HepG2 (cell line): ENCODE results near the gene PHF13. TPM values are rescaled to one million over a fixed set of nuclear protein-coding genes. Genes with fewer than 3 reads are reported as not detected.
A peak's percentile ranks its signal among the peaks of the same experiment; 100 is the strongest.

Experiments
- CREB3 ChIP-seq: sonication (generic); formaldehyde crosslinking; IDR thresholded peaks from 2 replicates; pipeline ENCODE4 v1.5.0; 2020; ENCODE audit warnings: missing genetic modification reagents
- ELF1 ChIP-seq: sonication (generic); formaldehyde crosslinking; IDR thresholded peaks from 2 replicates; pipeline ENCODE4 v1.4.0; 2020; ENCODE audit warnings: missing genetic modification reagents
- FOXK1 ChIP-seq: sonication (generic); formaldehyde crosslinking; IDR thresholded peaks from 2 replicates; pipeline ENCODE4 v1.4.0; 2020; ENCODE audit warnings: low read depth, missing genetic modification reagents, borderline replicate concordance
- MXD4 ChIP-seq: IDR thresholded peaks from 2 replicates; pipeline ENCODE4 v1.6.1; 2016; ENCODE audit warnings: mild to moderate bottlenecking, missing biosample characterization, missing genetic modification reagents
- PRMT3 ChIP-seq: sonication (generic); formaldehyde crosslinking; IDR thresholded peaks from 2 replicates; pipeline ENCODE4 v1.8.1; 2022; ENCODE audit warnings: low read depth, mild to moderate bottlenecking, moderate library complexity, missing genetic modification reagents, borderline replicate concordance
- SKI ChIP-seq: fragments of 450-650 bp; IDR thresholded peaks from one replicate; pipeline ENCODE4 v1.6.1; 2018; ENCODE audit warnings: mild to moderate bottlenecking; ENCODE audit not compliant: partially characterized antibody
- ZNF33B ChIP-seq: sonication (generic); formaldehyde crosslinking; IDR thresholded peaks from 2 replicates; pipeline ENCODE4 v1.5.1; 2020; ENCODE audit warnings: mild to moderate bottlenecking, missing genetic modification reagents
- ZNF562 ChIP-seq: sonication (generic); formaldehyde crosslinking; IDR thresholded peaks from 2 replicates; pipeline ENCODE4 v1.8.0; 2022; ENCODE audit warnings: missing genetic modification reagents, borderline replicate concordance
- ZNF574 ChIP-seq: sonication (generic); formaldehyde crosslinking; IDR thresholded peaks from 2 replicates; pipeline ENCODE4 v1.4.0; 2020; ENCODE audit warnings: missing genetic modification reagents
- ZNF788 ChIP-seq: sonication (generic); formaldehyde crosslinking; IDR thresholded peaks from 2 replicates; pipeline ENCODE4 v1.5.0; 2020; ENCODE audit warnings: mild to moderate bottlenecking, missing genetic modification reagents, borderline replicate concordance
- polyA plus RNA-seq, 8 experiments: library from polyadenylated mRNA; depleted of rRNA in 3 of 8; stranded (reverse) in 7 of 8; unstranded in 1 of 8; fragments of >200 nt; fragmentation: Illumina TruSeq in 4 of 8; extraction: Trizol in 4 of 8; gene quantifications; 2 replicates each; pipeline versions ENCODE4 v1.2.1 to v1.2.3, GENCODE V29; 2011 to 2016; ENCODE audit warnings: low read depth in 4 of 8, missing spikeins in 1 of 8, mixed read lengths in 1 of 8; ENCODE audit not compliant: insufficient read depth in 1 of 8
- total RNA-seq, 5 experiments: library from RNA; depleted of rRNA; stranded (reverse); fragments of >200 nt; fragmentation: Illumina TruSeq; extraction: Trizol; gene quantifications; 2 replicates each; pipeline ENCODE4 v1.2.3, GENCODE V29; 2016; ENCODE audit warnings: low read depth in 1 of 5
- TF ChIP-seq, protein P1 (sequence below): sonication (generic); formaldehyde crosslinking; IDR thresholded peaks from 2 replicates; pipeline ENCODE4 v1.5.1; 2020; ENCODE audit warnings: missing genetic modification reagents, mild to moderate bottlenecking, borderline replicate concordance
- TF ChIP-seq, protein P2 (sequence below): sonication (generic); formaldehyde crosslinking; IDR thresholded peaks from 2 replicates; pipeline ENCODE4 v1.4.0; 2020; ENCODE audit warnings: missing genetic modification reagents
- TF ChIP-seq, protein P3 (sequence below): IDR thresholded peaks from 2 replicates; pipeline ENCODE4 v1.6.1; 2016; ENCODE audit warnings: missing compliant biosample characterization, missing genetic modification reagents, borderline replicate concordance
- TF ChIP-seq, protein P4 (sequence below): sonication (generic); formaldehyde crosslinking; IDR thresholded peaks from 2 replicates; pipeline ENCODE4 v1.4.0; 2020; ENCODE audit warnings: missing genetic modification reagents, mild to moderate bottlenecking, borderline replicate concordance

PHF13 gene
- total and polyA plus RNA-seq, 2 of the 13 experiments (the other 11 are each of a cell fraction or from before 2014, with no cell fraction given): 4.7 to 7.4 TPM

GRCh38 chr1:6613361-6614018, at the start of gene PHF13 (continued):
- TF ChIP-seq, protein P1, sequence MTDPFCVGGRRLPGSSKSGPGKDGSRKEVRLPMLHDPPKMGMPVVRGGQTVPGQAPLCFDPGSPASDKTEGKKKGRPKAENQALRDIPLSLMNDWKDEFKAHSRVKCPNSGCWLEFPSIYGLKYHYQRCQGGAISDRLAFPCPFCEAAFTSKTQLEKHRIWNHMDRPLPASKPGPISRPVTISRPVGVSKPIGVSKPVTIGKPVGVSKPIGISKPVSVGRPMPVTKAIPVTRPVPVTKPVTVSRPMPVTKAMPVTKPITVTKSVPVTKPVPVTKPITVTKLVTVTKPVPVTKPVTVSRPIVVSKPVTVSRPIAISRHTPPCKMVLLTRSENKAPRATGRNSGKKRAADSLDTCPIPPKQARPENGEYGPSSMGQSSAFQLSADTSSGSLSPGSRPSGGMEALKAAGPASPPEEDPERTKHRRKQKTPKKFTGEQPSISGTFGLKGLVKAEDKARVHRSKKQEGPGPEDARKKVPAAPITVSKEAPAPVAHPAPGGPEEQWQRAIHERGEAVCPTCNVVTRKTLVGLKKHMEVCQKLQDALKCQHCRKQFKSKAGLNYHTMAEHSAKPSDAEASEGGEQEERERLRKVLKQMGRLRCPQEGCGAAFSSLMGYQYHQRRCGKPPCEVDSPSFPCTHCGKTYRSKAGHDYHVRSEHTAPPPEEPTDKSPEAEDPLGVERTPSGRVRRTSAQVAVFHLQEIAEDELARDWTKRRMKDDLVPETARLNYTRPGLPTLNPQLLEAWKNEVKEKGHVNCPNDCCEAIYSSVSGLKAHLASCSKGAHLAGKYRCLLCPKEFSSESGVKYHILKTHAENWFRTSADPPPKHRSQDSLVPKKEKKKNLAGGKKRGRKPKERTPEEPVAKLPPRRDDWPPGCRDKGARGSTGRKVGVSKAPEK (CRISPR knock-in tag): no peak
- TF ChIP-seq ZNF788 (CRISPR knock-in tag) (0 out of 2 replicates have a peak, but pooled peaks have one; percentile 31), ZNF574 (CRISPR knock-in tag) (peak; percentile 94), SKI (peak; percentile 10), CREB3 (0 out of 2 replicates have a peak, but pooled peaks have one; percentile 26), ZNF562 (no peak), ZNF33B (CRISPR knock-in tag) (no peak), FOXK1 (CRISPR knock-in tag) (peak; percentile 82; the same call in 1 of the 2 replicates), MXD4 (CRISPR knock-in tag) (0 out of 2 replicates have a peak, but pooled peaks have one; percentile 29), PRMT3 (CRISPR knock-in tag) (no peak), ELF1 (CRISPR knock-in tag) (peak; percentile 69)
- TF ChIP-seq, protein P2, sequence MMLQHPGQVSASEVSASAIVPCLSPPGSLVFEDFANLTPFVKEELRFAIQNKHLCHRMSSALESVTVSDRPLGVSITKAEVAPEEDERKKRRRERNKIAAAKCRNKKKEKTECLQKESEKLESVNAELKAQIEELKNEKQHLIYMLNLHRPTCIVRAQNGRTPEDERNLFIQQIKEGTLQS: no peak
- TF ChIP-seq, protein P3, sequence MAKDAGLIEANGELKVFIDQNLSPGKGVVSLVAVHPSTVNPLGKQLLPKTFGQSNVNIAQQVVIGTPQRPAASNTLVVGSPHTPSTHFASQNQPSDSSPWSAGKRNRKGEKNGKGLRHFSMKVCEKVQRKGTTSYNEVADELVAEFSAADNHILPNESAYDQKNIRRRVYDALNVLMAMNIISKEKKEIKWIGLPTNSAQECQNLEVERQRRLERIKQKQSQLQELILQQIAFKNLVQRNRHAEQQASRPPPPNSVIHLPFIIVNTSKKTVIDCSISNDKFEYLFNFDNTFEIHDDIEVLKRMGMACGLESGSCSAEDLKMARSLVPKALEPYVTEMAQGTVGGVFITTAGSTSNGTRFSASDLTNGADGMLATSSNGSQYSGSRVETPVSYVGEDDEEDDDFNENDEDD: peak; percentile 73
- TF ChIP-seq, protein P4, sequence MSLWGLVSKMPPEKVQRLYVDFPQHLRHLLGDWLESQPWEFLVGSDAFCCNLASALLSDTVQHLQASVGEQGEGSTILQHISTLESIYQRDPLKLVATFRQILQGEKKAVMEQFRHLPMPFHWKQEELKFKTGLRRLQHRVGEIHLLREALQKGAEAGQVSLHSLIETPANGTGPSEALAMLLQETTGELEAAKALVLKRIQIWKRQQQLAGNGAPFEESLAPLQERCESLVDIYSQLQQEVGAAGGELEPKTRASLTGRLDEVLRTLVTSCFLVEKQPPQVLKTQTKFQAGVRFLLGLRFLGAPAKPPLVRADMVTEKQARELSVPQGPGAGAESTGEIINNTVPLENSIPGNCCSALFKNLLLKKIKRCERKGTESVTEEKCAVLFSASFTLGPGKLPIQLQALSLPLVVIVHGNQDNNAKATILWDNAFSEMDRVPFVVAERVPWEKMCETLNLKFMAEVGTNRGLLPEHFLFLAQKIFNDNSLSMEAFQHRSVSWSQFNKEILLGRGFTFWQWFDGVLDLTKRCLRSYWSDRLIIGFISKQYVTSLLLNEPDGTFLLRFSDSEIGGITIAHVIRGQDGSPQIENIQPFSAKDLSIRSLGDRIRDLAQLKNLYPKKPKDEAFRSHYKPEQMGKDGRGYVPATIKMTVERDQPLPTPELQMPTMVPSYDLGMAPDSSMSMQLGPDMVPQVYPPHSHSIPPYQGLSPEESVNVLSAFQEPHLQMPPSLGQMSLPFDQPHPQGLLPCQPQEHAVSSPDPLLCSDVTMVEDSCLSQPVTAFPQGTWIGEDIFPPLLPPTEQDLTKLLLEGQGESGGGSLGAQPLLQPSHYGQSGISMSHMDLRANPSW (CRISPR knock-in tag): no peak
